Activated CD4-positive, alpha-beta T cell treated with anti-CD3 and anti-CD28 coated beads, Interleukin-2, amount 50 U/mL, for 24 hours (primary cell): ENCODE results near the gene TJP3.

ENCODE experiments used
- DNase-seq, 2 donors: peaks; one replicate each; pipeline ENCODE4 v3.0.0-alpha.2; 2020; ENCODE audit warnings: low read depth in 1 of 2, low spot score in 1 of 2

The TJP3 gene

DNA sequence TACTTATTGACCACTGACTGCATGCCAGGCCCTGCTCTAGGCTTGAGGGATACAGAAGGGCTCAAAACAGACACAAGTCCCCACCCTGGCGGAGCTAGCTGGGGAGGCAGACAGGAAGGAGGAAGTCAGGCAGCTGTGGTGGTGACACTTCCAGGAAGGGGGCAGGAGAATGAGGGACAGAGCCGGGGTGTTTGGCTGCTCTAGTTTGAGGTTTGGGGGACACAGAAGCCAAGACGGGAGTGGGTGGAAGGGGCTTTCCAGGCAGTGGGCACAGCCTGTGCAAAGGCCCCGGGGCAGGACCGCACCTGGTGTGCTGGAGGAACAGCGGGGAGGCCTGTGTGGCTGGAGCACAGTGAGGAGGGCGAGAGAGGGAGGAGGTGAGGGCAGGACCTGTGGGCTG, 58.3 kb downstream of the TJP3 start:
- no peak for DNase-seq

DNA sequence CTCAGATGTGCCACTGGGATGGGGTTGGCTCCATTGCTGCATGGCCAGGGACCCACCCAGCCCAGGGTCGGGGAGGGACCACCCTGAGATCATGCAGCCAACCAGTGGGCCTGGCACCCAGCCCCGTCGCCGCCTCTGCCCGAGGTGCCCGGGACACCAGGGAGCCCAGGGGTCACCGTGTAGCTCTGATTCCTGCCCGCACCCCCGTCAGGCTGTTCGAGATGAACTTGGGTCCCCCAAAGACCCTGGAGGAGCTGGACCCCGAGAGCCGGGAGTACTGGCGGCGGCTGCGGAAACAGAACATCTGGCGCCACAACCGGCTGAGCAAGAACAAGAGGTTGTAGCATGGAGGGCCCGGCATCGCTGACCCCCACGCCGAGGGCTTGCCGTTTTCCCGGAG, 58.9 kb downstream of the TJP3 start:
- DNase-seq = no peak

DNA sequence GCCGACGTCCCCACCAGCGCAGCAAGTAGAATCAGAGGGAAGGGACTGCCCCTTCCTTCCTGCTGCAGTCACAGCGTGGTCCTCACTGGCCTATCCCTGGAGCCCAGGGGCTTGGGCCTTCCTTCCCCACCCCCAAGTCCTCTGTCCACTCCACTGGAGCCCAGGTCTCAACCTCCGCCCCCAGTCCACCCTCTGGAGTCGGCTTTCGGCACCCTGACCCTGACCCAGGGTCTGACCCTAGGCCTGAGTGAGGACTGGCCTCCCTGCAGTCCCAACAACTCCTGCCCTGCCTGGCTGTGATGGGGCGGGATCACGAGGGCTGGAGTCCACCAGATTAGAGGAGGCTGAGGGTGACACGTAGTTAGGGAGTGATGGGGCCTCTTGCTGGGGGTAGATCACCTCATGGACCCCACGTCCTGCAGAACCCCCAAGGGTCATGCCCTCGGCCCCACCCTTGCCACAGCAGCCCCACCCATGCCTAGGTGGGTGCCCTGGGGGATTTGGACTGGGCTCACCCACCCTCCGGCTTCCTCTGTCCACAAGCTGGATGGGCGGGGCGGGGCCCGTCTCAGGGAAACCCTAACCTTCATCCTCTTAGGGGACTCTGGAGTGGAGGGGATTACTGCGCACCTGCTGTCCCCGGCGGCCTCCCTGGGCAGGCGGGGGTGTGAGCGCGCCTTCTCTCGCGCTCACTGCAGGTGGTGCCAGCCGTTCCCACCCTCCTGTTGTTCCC, 60.0 kb downstream of the TJP3 start:
- no peak for DNase-seq

DNA sequence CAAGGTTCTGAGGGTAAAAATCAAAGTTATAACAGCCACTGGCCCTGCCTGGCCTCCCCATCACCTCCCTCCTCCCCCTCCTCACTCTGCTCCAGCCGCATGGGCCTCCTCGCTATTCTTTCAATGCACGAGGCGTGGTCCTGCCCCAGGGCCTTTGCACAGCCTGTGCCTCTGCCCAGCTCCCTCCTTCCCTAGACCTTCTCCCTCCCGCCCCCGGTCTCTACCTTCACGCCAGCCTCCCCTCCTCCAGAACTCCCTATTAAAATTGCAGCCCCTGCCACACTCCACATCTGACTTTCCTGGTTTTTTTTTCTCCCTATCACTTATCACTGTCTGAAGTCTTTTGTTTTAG, 60.5 kb downstream of the TJP3 start:
- no peak for DNase-seq

DNA sequence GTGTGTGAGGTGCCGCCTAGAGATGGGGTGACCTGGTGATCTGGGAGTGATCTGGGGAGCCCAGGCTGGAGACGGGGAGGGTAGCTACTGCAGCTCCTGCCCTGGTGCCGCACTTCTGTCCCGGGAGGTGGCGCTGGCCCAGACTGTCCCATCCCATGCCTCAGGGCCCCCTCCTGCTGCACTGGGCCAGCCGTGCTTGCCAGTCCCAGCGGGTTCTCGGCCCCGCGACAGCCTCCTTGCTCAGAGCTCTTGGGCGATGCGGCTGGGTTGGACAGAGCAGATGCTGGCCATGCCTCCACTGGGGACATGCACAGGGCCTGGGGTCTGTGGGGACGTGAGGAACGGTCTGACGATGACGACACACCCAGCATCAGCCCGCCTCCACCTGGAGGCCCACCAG, 61.3 kb downstream of the TJP3 start:
- DNase-seq = no peak

DNA sequence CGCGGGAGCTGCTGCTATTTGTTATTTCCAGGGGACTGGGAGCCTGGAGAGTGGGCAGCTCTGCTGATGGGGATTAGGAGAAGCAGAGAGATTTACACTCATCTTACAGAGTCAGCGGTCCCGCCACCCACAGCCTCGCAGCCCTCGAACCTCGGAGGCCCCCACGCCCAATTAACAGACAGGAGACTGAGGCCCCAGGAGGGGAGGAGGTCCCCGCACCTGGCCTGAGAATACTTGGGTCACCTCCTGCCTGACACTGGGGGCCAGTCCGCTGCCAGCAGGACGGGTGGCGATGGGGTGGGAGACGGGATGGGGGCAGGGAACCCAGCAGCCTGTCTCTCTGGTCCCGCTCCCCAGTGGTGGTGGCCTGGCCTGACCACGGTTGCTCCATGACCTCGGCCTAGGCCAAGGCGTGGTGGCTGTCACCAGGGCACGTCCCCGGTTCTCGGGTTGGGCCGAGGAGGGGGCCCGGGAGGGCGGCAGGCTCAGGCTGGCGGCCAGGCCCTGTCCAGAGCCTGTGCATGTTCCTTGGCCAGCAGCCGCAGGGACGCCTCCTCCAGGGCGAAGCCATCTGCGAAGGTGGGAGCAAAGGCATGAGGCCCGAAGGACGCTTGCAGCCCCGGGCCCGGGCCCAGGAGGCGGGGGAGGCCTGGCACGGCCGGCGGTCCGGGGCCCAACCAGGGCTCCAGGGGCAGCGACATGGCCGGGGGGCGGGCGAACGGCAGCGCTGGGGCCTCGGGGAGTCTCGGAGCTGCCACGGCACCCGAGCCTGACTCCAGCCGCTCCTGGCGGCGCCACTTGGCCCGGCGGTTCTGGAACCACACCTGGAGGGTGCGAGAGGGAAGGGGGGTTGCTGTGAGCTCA, 62.2 kb downstream of the TJP3 start:
- no peak for DNase-seq

DNA sequence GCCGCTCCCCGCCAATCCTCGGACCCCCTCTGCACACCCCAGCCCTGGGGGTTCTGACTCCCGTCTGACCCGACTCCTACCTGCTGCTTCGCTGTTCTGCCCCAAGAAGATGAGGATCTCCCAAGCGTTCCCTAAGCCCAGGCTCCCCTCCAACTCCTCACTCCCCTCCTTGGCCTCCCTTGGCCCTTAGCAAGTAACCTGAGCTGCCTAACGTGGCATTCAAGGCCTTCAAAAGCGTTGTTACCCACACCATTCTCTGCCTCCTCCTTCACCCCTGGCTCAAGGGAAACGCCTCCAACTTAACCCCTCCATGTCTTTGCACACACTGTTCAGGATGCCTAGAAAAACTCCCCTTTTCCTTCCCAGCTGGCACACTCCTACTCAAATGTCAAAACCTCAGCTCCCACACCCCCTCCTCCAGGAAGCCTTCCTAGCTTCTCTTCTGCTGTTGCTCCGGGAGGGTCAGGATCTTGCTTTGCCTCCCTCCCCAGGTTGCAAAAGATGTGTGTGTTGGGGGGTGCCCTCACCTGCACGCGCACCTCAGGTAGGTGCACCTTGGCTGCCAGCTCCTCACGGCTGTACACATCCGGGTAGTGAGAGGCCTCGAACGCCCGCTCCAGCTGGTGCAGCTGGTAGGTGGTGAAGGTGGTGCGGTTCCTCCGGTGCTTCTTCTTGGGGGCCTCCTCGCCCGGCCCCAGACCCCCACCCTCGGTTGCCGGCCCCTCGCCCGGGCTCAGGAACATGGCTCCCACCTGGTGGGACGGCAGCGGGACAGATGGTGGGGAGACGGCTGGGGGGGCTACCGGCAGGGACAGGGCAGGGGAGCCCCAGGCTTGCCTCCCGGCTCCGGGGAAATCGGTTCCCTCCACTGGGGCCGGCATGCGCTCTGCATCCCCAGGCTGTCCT, 63.1 kb downstream of the TJP3 start:
- no peak for DNase-seq

DNA sequence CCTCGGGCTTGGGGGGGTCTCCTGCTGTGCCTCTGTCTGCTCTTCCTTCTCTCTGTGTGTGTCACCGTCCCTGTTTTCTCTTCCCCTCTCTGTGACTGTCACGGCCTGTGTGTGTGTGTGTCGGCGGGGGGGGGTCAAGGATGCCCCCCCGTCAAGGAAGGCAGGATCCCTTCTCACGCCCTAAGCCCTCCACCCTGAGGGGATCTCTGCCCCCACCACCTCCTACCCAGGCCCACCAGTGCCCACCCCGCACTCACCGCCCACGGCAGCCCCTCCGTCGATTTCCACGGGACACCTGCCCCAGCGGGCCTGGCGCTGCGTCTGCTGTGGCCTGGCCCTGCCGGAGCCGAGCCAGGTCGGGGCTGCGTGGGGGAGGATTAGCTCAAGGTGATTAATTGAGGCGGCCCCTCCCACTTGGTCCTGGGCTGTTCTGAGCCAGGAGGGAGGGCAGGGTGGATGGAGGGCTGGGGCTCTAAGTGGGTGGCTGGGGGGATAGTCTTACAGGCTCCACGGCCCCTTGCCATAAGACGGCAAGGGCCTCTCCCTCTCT, 63.8 kb downstream of the TJP3 start, which contains the start of gene RAX2:
TSS of gene RAX2 (minus strand) at position 323 of the 550 bp plus-strand sequence. CDS start 486 bp downstream, outside the sequence.
- no peak for DNase-seq

DNA sequence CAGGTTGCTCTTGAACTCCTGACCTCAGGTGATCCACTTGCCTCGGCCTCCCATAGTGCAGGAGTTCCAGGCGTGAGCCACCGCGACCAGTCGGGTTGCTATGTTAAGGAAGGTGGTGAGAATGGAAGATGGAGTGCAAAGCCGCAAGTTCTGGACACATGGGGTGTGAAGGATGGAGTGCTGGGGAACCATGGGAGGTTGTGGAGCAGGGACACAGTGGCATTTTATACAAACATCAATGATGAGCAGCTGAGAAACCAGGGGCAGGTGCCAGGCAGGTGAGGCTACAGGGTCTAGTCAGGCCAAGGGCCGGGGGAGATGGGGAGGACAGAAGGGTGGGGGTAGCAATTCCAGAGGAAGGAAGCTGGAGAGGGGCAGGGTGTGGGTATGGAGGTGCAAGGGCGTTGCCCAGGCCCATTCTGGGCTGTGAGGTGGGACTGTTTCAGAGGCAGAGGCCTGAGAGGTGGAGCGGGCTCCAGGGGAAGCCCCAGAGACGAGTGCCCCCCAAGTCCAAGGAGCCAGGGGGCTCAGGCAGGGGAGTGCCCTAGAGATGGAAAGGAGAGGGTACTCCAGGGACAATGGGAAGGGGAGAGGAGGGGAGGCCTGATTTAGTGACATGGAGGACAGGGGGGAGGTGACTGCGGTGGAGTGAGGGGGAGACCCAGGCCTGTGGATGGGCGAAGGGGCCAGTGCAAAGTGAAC, 65.8 kb downstream of the TJP3 start:
- DNase-seq = no peak

DNA sequence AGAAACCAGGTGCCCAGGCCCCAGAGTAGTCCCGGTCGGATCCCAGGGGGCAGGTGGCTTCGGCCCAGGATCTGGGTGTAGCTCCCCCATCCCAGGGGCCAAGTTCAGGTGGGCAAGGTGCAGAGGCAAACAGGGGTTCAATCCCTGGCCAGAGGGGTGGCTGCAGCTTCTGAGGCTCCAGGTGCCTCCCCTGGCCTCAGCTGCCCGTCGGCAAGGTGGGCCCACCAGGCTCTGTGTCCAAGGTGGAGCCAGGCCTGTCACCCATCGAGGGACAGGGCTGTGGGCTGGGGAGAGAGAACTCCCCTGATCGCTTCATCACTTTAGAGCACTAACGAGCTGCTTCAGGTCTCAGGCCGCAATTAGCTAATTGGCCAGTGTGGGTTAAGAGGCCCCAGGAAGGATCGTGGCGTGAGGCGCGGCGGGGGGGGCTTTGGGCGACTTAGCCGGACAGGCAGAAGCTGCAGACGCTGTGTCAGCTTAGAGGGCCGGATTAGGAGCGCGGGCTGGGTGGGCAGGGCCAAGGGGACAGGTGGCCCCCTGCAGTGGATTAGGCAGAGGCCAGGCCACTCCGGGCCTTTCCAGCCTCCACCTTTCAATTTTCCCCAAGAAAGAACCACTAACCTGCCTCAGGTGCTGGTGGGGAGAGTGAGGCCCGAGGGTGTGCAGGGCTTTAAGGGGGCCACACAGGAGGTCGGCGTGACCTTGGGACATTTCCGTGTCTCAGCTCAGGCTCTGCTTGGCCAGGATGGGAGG, 66.6 kb downstream of the TJP3 start:
- no peak for DNase-seq

DNA sequence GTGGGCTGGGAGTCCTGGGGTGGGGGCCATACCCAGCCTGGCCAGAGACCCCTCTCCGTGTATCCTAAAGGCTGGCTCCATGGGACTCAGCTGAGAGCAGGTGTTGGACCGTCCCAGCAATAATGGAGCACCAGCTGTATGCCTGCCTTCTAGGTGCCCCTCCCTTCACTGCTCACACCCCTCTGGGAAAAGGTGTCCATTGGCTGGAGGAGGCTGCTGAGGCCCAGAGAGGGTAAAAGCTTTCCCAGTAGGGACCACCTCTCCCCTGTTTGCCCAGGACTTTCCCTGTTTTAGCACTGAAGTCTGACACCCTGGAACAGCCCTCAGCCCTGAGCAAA, 67.2 kb downstream of the TJP3 start:
- no peak for DNase-seq

DNA sequence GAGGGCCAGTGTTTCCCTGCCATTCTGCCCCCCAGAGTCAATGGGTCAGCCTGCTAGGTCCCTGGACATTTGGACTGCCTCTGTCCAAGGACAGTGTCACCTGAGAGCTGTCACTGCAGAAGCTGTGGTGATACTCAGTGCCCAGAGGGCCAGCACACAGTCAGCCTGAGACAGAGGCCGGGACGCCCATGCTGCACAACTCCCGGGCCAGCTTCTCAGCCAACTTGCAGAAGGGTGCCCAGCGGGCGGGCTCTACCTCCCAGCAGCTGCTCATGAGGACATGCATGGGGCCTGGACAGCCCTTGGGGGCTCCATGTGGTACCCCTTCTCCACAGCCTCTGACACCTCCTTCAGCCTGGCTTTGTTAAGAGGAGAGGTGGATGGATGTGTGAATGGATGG, 67.6 kb downstream of the TJP3 start:
- no peak for DNase-seq

DNA sequence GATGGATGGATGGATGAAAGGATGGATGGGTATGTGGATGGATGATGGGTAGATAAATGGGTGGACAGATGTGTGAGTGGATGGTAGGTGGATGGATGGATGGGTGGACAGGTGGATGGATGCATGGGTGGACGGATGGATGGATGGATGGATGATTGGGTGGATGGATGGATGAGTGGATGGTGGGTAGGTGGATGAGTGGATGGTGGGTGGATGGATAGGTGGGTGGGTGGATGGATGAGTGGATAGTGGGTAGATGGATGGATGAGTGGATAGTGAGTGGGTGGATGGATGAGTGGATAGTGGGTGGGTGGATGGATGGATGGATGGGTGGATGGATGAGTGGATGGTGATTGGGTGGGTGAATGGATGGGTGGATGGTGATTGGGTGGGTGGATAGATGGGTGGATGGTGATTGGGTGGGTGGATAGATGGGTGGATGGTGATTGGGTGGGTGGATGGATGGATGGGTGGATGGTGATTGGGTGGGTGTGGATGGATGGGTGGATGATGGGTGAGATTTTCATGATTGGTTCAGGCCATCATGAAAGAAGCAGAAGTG, 68.4 kb downstream of the TJP3 start:
- DNase-seq = no peak

DNA sequence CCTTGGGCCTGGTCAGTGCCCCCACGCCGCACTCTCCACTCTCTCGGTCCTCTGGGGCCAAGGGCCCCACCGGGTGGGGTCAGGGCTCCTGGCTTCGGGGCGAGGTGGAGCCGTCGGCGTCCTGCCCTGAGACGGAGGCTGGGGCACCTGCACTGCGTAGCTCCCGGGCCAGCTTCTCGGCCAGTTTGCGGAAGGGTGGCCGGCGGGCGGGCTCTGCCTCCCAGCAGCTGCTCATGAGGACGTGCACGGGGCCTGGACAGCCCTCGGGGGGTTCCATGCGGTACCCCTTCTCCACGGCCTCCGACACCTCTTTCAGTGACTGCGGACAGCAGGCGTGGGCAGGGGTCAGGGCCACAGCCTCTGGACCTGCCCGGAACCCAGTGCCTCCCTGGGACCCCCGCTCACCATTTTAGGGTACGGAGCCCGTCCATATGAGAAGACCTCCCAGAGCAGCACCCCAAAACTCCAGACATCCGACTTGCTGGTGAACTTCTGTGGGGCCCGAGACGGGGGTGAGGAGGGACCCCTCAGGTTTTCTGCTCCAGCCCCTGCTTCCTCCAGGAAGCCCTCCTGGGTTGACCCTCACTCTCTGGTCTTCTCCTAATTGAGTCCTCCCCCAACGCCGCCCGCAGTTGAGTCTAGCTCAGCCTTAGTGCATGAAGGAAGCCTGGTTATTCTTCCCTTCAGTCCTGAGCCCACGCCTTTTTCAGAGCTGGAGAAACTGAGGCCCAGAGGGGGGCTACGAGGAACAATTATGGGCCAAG, 70.1 kb downstream of the TJP3 start:
- DNase-seq = no peak

DNA sequence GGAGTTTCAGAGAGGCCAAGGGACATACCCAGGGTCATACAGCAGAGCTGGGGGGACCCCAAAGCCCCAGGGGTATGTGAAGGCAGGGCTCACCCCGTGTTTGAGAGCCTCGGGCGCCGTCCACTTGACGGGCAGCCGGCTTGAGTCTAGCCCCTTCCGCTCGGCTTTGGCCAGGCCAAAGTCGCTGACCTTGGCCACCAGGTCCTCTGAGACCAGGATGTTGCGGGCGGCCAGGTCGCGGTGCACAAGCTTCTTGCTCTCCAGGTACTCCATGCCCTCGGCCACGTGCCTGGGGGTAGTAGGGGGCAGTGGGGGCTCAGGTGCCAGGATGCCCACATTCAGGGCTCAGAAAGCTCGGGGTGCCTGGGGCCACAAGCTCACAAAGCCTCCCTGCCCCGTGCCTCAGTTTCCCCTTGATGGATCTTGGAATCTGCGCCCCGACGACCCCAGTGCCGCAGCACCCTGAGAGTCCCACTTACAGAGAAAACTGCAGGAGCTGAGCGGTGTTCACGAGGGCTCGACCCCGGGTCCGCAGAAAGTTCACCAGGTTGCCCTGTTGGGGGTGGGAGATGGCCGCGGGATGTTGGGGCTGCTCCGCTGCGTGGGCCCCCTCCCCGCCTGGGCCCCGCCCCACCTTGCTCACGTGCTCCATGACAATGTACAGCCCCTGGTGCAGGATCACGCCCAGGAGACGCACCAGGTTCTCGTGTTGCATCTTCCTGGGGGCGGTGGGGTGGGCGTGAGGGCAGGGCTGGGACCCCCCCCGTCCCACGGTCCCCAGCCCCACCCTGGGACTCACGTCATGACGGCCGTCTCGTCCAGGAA, 70.9 kb downstream of the TJP3 start:
- no peak for DNase-seq

DNA sequence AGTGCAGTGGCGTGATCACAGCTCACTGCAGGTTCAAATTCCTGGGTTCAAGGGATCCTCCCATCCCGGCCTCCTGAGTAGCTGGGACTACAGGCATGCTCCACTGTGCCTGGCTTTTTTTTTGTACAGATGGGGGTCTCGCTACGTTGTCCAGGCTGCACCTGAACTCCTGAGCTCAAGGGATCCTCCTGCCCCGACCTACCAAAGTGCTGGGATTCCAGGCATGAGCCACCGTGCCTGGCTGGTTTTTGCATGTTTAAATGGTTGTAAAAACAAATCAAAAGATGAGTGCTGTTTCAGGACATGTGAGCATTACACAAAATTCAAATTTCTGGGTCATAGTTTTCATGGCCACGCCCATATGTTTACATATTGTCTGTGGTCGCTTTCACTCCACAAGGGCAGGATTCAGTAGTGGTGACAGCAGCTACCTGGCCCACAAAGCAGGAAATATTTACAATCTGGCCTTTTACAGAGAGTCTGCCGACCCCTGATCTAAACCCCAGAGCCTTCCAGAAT, 72.7 kb downstream of the TJP3 start:
- DNase-seq = no peak

DNA sequence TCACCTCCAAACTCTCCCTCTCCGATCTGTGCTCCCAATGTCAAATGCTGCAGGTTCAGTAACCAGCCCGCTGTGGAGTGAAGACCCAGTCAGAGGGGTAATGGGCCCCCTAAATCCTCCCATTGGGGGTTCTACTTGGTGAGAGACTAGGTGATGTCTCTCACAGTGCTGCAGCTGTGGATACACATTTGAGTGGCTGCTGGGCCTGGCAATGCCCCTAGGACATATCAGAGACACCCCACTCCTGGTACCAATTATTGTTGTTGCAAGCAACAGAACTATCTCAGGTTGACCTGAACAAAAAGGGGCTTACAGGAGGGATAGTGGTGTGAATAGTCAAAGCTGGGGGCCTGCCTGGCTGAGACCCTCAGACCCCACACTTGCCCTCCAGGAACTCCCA, 73.4 kb downstream of the TJP3 start:
- DNase-seq = no peak

DNA sequence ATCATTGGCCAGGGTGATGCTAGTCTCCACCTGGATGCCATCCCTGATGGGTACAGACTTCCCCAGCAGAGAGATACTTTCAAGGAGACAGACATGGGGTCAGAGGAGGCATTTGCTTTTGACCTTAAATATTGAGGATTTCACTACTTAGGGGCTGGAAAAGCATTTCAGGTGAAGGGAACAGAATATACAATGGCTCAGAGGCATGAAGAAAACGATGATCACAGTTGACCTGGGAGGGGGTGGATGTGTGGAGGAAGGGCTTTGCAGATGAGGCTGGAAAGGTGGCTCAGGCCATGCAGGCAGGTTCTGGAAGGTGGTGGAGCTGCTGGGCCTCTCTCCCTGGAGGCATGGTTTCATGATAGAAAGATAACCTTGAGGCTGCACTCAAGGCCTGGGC, 74.1 kb downstream of the TJP3 start:
- no peak for DNase-seq
